Breast epithelium (tissue), 4 donors: Measurements from ENCODE around the gene KCTD1. TPM values are rescaled to one million over a fixed set of nuclear protein-coding genes. Genes with fewer than 3 reads are reported as not detected.

ENCODE experiments used
- DNase-seq, 2 donors: peaks; one replicate each; pipeline ENCODE4 v3.0.0-alpha.2; 2019; ENCODE audit warnings: low spot score in 2 of 2
- H3K27ac ChIP-seq, 2 donors: fragments of 200-600 bp; sonication (generic) in 1 of 2; one replicate each; pipeline ENCODE4 v1.5.1; 2016 to 2019; ENCODE audit warnings: mild to moderate bottlenecking in 1 of 2
- H3K27me3 ChIP-seq, 2 donors: fragments of 200-600 bp; sonication (generic) in 1 of 2; one replicate each; pipeline versions ENCODE4 v1.5.1 to v1.6.0; 2017 to 2019; ENCODE audit warnings: control low read depth in 1 of 2, mild to moderate bottlenecking in 1 of 2
- H3K36me3 ChIP-seq: fragments of 200-600 bp; one replicate; pipeline ENCODE4 v1.5.1; 2019
- H3K4me1 ChIP-seq, 2 donors: fragments of 200-600 bp; sonication (generic); one replicate each; pipeline ENCODE4 v1.5.1; 2016 to 2019; ENCODE audit warnings: control low read depth in 1 of 2
- H3K4me3 ChIP-seq, 3 donors: fragments of 200-600 bp; sonication (generic); 1 replicate in 2 of 3; 2 replicates in 1 of 3; pipeline ENCODE4 v1.5.1; 2016 to 2019; ENCODE audit warnings: mild to moderate bottlenecking in 3 of 3, moderate library complexity in 2 of 3
- H3K9me3 ChIP-seq, 2 donors: fragments of 200-600 bp; sonication (generic) in 1 of 2; one replicate each; pipeline ENCODE4 v1.5.1; 2016 to 2019; ENCODE audit warnings: control low read depth in 1 of 2
- POLR2A ChIP-seq: fragments of 450-650 bp; IDR thresholded peaks from one replicate; pipeline ENCODE4 v1.6.1; 2016; ENCODE audit warnings: antibody characterized with exemption, mild to moderate bottlenecking, moderate library complexity
- POLR2AphosphoS5 ChIP-seq, 3 donors: sonication (generic); formaldehyde crosslinking; IDR thresholded peaks; one replicate each; pipeline ENCODE4 v1.6.1; 2017; ENCODE audit warnings: antibody characterized with exemption in 3 of 3
- intact Hi-C: fragments of 100-400 bp; cut with DNase I; formaldehyde crosslinking; loops from one replicate; pipeline ENCODE4 v1.15.1; 2023; ENCODE audit warnings: low total_unique reads
- total RNA-seq, 3 donors: library from RNA; depleted of rRNA; stranded (reverse); fragments of >200 nt; gene quantifications; one replicate each; pipeline ENCODE4 v1.1.0, GENCODE V29; 2016
- TF ChIP-seq, protein P1 (sequence below), 3 donors: fragments of 450-650 bp; IDR thresholded peaks; one replicate each; pipeline ENCODE4 v1.5.1; 2016 to 2017; ENCODE audit warnings: antibody characterized with exemption in 3 of 3, mild to moderate bottlenecking in 3 of 3, moderate library complexity in 3 of 3

The KCTD1 gene
- total RNA-seq, 3 donors from 2014 or later = 5.6 to 47.3 (median 41.6) TPM

DNA sequence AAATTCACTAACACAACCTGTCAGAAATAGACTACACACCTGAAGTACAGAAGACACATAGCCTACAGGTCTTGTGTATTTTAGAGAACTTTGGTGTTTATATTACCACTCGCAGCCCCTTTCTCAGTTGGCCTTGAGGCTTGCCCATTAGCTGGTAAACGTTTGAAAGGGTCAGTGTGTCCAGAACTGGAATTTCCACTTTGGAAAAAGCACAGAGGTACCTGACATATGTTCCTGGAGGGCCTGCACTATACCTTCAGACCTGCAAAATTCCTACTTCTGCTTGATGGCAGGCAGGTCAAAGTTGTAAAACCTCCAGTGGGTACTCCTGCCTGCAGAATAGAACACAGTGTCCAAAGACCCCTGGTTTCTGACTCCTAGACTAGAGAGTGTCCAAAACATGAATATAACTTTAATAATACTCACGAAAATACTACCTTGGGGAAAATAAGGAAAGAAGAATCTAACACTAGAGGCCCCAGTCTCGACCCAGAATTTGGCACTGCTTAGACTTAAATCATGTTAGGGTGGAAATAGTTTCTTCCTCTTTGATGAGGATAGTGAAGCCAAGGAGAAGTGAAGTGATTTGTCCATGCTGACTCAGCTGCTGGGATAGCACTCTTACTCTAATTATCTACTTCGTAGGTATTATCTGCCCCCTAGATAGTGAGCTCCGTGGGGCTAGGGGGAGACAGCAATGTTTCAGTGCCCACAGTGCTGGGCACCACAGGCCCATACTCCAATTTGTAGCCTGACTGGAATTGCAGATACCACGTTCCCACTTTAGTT lies 2.8 kb downstream of the KCTD1 start:
- peak overlapping the region; percentile 27 to 91 for H3K27ac ChIP-seq

GRCh38 chr18:26544451-26544850 lies 3.9 kb downstream of the KCTD1 start:
- no peak overlapping the region for H3K27ac ChIP-seq
- TF ChIP-seq, protein P1, sequence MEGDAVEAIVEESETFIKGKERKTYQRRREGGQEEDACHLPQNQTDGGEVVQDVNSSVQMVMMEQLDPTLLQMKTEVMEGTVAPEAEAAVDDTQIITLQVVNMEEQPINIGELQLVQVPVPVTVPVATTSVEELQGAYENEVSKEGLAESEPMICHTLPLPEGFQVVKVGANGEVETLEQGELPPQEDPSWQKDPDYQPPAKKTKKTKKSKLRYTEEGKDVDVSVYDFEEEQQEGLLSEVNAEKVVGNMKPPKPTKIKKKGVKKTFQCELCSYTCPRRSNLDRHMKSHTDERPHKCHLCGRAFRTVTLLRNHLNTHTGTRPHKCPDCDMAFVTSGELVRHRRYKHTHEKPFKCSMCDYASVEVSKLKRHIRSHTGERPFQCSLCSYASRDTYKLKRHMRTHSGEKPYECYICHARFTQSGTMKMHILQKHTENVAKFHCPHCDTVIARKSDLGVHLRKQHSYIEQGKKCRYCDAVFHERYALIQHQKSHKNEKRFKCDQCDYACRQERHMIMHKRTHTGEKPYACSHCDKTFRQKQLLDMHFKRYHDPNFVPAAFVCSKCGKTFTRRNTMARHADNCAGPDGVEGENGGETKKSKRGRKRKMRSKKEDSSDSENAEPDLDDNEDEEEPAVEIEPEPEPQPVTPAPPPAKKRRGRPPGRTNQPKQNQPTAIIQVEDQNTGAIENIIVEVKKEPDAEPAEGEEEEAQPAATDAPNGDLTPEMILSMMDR (IDR thresholded peaks at IDR 0.05) = no peak
- TF ChIP-seq POLR2AphosphoS5 (IDR thresholded peaks at IDR 0.05) = no peak
- no peak for TF ChIP-seq POLR2A
- DNase-seq = no peak
- H3K9me3 ChIP-seq = no peaks in the 10 kb centered on the region
- H3K4me3 ChIP-seq = peak overlapping the region in 2 of 3 donors; percentile 79 to 96
- no peaks in the 10 kb centered on the region for H3K36me3 ChIP-seq
- no peaks in the 10 kb centered on the region for H3K27me3 ChIP-seq
- peaks cover 0 to 13% of the 10 kb centered on the region in 2 donors for H3K4me1 ChIP-seq
- intact Hi-C loops = no loop called here

More for the DNA sequence above, 2.8 kb downstream of the KCTD1 start:
- peak overlapping the region in 2 of 3 donors; percentile 79 to 96 for H3K4me3 ChIP-seq
- DNase-seq = no peak
- H3K4me1 ChIP-seq = peaks cover 0 to 13% of the 10 kb centered on the region in 2 donors
- H3K36me3 ChIP-seq = no peaks in the 10 kb centered on the region
- TF ChIP-seq, protein P1 (IDR thresholded peaks at IDR 0.05) = no peak
- no peak for TF ChIP-seq POLR2A
- TF ChIP-seq POLR2AphosphoS5 (IDR thresholded peaks at IDR 0.05) = no peak
- intact Hi-C loops = no loop called here
- H3K9me3 ChIP-seq = no peaks in the 10 kb centered on the region
- H3K27me3 ChIP-seq = no peaks in the 10 kb centered on the region

GRCh38 chr18:26543373-26543772 lies 5.0 kb downstream of the KCTD1 start:
- no peaks in the 10 kb centered on the region for H3K27me3 ChIP-seq
- H3K9me3 ChIP-seq = no peaks in the 10 kb centered on the region
- intact Hi-C loops = no loop called here
- TF ChIP-seq POLR2AphosphoS5 (IDR thresholded peaks at IDR 0.05) = no peak
- no peak for TF ChIP-seq POLR2A
- TF ChIP-seq, protein P1 (IDR thresholded peaks at IDR 0.05) = no peak
- H3K27ac ChIP-seq = peak overlapping the region in 1 of 2 donors; percentile 7
- no peak for DNase-seq
- H3K4me3 ChIP-seq = peak overlapping the region in 2 of 3 donors; percentile 1 to 2
- H3K4me1 ChIP-seq = peaks cover 0 to 13% of the 10 kb centered on the region in 2 donors
- no peaks in the 10 kb centered on the region for H3K36me3 ChIP-seq

DNA sequence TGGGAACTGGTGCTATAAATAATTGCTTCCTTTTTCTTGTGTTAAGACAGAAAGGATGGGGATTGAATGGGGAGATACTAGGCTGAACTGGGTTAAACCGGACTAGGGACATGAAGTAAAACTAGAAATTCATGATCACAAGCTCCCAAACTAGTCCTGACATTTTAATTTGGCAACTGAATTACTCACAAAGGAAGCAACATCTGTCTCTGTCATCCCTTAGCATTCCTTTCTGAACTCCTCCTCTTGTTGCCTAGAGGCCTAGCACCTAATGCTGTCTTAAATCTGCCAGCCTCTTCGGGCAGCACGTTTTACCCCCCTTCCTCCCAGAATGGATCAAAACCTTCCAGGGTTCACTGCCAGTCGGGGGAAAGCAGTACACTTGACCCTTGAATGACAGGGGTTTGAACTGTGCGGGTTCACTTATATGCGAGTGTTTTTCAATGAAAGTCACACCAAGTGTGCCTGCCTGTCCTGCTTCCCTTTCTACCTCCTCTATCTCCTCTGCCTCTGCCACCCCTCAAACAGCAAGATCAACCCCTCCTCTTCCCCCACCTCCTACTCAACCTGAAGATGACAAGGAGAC lies 8.2 kb downstream of the KCTD1 start:
- H3K4me1 ChIP-seq = peaks cover 0 to 2% of the 10 kb centered on the region in 2 donors
- H3K27me3 ChIP-seq = no peaks in the 10 kb centered on the region
- no peak overlapping the region for H3K4me3 ChIP-seq
- TF ChIP-seq, protein P1 (IDR thresholded peaks at IDR 0.05) = no peak
- TF ChIP-seq POLR2A = no peak
- TF ChIP-seq POLR2AphosphoS5 (IDR thresholded peaks at IDR 0.05) = no peak
- intact Hi-C loops = no loop called here
- no peak for DNase-seq
- no peaks in the 10 kb centered on the region for H3K36me3 ChIP-seq
- peak overlapping the region; percentile 54 to 61 for H3K27ac ChIP-seq
- H3K9me3 ChIP-seq = no peaks in the 10 kb centered on the region

- intact Hi-C loops = no loop called here
- Histone ChIP-seq H3K9me3 (no peaks in the 10 kb centered on the region), H3K27me3 (no peaks in the 10 kb centered on the region), H3K4me1 (no peaks in the 10 kb centered on the region), H3K36me3 (no peaks in the 10 kb centered on the region), H3K27ac (no peak overlapping the region), H3K4me3 (no peak overlapping the region)
- TF ChIP-seq POLR2A = no peak
- TF ChIP-seq POLR2AphosphoS5 (IDR thresholded peaks at IDR 0.05) = no peak
- TF ChIP-seq, protein P1 (IDR thresholded peaks at IDR 0.05) = no peak
- no peak for DNase-seq
Measured at GRCh38 chr18:26538524-26538923, 9.8 kb downstream of the KCTD1 start.
